Activated CD4-positive, alpha-beta T cell treated with anti-CD3 and anti-CD28 coated beads, Interleukin-10, Interleukin-2, amounts not matched to agents 100 ng/mL and 50 ng/mL, durations not matched to agents 16 hours and 8 hours (primary cell): ENCODE results near the gene LTC4S.
A peak's percentile ranks its signal among the peaks of the same experiment; 100 is the strongest.
"Not testable (repeated sequence)": the region's sequence is repeated elsewhere in the genome, so short reads cannot be mapped to it uniquely, and the experiment has no call there.

Experiments used
- DNase-seq: peaks from one replicate; pipeline ENCODE4 v3.0.0-alpha.2; 2020

Gene LTC4S

DNA sequence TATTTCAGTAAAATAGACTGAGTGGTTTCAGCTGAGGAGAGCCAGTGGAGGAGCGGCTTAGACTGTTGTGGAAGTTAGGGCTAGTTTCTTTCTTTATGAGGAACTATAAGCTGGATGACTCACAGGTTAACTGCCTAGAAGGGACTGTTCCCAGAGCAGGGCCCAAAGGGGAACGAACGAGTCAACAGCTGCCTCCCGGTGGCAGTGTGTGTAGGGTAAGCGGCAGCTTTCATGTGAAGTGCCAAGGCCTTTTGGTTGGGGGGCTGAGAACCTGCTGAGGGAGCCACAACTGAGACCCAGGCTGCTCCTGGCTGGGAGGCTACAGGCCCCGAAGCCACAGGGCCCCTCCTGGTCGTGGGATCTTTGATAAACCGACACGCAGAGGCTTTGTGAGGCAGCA lies 33.9 kb downstream of the LTC4S start:
- peak; percentile 59 for DNase-seq

DNA sequence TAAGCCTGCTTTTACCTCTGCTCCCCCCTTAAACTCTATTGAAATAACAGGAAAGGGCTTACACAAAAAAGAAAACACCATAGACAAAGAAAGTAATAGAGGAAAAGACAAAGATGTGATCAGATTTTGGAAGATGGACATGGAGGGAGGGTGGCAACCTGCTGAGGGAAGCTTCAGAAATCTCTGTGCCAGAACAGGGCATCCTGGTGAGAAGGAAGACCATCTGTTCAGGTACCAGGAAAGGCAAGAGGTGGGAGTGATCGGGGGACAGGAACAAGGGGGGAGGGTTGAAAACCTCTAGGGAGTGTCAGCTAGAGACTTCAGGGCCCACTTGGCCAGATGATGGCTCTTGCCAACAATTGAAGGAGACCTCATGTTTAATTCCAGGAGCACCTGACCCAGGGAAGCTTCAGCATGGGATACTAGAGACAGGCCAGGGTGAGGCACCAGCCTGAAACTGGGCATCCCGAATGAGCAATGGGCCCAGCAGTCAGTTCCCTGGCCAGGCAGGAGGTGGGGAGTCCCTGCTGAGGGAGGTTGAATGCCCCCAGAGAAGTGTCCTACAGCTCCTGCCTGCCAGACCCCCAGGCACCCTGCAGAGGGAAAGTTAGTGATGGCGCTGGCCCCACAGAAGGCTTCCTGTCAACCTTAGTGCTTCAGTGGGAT lies 35.1 kb downstream of the LTC4S start:
- DNase-seq, result no peak

GRCh38 chr5:179829732-179830435 lies 36.1 kb downstream of the LTC4S start:
- no peak for DNase-seq

- no peak for DNase-seq
Measured at GRCh38 chr5:179830818-179831468, 37.2 kb downstream of the LTC4S start.

- DNase-seq, result no peak
Measured at GRCh38 chr5:179832039-179832745, 38.4 kb downstream of the LTC4S start.

GRCh38 chr5:179833056-179833708 lies 39.4 kb downstream of the LTC4S start:
- no peak for DNase-seq

- no peak for DNase-seq
Measured at GRCh38 chr5:179833709-179834070, 39.9 kb downstream of the LTC4S start.

DNA sequence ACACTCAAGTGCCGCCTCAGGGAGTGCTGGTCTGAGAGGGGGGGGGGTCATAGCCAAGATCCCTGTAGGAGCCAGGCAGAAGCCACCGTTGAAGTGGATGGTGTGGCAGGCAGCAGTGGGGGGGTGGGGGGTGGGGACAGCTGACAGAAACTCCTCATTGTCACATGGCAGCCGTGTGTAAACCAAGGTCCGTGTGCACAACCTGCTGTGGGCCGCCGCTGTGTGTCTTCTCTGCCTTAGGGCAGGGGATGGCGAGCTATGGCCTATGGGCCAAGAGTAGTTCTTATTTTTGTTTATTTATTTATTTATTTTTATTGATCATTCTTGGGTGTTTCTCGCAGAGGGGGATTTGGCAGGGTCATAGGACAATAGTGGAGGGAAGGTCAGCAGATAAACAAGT lies 40.3 kb downstream of the LTC4S start:
- DNase-seq, result no peak

DNA sequence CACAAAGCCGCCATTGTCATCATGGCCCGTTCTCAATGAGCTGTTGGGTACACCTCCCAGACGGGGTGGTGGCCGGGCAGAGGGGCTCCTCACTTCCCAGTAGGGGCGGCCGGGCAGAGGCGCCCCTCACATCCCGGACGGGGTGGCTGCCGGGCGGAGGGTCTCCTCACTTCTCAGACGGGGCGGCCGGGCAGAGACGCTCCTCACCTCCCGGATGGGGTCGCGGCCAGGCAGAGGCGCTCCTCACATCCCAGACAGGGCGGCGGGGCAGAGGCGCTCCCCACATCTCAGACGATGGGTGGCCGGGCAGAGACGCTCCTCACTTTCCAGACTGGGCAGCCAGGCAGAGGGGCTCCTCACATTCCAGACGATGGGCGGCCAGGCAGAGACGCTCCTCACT lies 41.1 kb downstream of the LTC4S start:
- not testable (repeated sequence) for DNase-seq

DNA sequence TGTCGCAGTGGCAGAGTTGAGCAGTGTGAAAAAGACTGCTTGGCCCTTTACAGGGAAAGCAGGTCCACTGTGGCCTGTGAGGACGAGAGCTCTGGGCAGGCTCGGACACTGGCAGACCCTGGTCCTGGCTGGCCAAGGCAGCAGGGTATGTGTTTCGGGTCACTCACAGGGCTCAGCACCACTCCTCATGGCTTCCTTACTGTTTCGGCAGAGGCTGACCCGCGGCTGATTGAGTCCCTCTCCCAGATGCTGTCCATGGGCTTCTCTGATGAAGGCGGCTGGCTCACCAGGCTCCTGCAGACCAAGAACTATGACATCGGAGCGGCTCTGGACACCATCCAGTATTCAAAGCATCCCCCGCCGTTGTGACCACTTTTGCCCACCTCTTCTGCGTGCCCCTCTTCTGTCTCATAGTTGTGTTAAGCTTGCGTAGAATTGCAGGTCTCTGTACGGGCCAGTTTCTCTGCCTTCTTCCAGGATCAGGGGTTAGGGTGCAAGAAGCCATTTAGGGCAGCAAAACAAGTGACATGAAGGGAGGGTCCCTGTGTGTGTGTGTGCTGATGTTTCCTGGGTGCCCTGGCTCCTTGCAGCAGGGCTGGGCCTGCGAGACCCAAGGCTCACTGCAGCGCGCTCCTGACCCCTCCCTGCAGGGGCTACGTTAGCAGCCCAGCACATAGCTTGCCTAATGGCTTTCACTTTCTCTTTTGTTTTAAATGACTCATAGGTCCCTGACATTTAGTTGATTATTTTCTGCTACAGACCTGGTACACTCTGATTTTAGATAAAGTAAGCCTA lies 42.6 kb downstream of the LTC4S start:
- peak; percentile 66 for DNase-seq

GRCh38 chr5:179837076-179838011 lies 43.6 kb downstream of the LTC4S start:
- DNase-seq, result no peak

GRCh38 chr5:179839328-179840256 lies 45.8 kb downstream of the LTC4S start:
- no peak for DNase-seq

DNA sequence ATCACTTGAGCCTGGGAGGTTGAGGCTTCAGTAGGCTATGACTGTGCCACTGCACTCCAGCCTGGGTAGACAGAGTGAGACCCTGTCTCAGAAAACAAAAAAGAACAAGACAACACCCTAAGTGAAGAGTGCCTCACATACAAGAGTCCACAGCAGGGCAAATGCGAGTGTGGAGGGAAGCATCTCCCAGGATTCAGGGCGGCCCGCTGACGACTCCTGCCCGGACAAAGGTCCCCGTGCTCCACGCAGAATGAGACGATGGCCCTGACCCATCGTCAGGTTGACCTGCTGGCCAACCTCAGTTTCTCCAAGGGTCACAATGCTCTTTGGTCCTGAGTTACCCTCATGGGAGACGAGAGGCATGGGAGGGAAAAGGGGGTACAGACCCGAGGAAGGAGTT lies 46.5 kb downstream of the LTC4S start:
- no peak for DNase-seq

- no peak for DNase-seq
Measured at GRCh38 chr5:179840766-179841165, 47.0 kb downstream of the LTC4S start.

DNA sequence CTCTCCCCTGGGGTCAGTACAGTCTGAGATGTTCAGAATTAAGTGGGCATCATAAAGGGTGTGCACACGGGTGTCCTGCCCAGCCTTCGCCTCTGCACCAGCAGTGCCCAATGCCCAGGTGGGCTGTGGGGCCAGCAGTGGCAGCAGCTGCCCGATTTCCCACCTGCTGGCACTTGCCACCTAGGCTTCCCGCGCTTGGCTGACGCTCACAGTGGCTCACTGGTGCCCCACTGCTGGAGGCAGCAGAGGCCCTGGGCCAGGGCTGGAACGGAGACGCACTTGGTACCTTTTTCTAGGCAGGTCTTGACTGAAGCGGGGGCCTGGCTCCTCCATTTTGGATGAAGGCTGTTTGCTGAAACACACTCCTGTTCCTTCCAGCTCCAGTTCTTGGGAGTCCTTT lies 47.8 kb downstream of the LTC4S start:
- DNase-seq, result no peak
